Glutamatergic neuron (in vitro differentiated cells): ENCODE measurements around the gene IGFBPL1. TPM values are rescaled to one million over a fixed set of nuclear protein-coding genes. Genes with fewer than 3 reads are reported as not detected.

Source experiments
- DNase-seq: peaks from one replicate; pipeline ENCODE4 v3.0.0; 2022
- H3K27ac Mint-ChIP-seq: one replicate; pipeline ENCODE4 v1.8.0; 2020; ENCODE audit warnings: mild to moderate bottlenecking, mixed read lengths, inconsistent platforms; ENCODE audit not compliant: unreplicated experiment
- H3K27me3 Mint-ChIP-seq: one replicate; pipeline ENCODE4 v1.8.0; 2020; ENCODE audit warnings: mild to moderate bottlenecking, moderate library complexity, mixed read lengths, inconsistent platforms; ENCODE audit not compliant: unreplicated experiment
- H3K36me3 Mint-ChIP-seq: one replicate; pipeline ENCODE4 v1.8.0; 2020; ENCODE audit warnings: mild to moderate bottlenecking, mixed read lengths, inconsistent platforms; ENCODE audit not compliant: unreplicated experiment
- H3K4me1 Mint-ChIP-seq: one replicate; pipeline ENCODE4 v1.8.0; 2020; ENCODE audit warnings: mild to moderate bottlenecking, low read depth, mixed read lengths, inconsistent platforms; ENCODE audit not compliant: unreplicated experiment
- H3K4me3 Mint-ChIP-seq: one replicate; pipeline ENCODE4 v1.8.0; 2020; ENCODE audit warnings: mild to moderate bottlenecking, mixed read lengths, inconsistent platforms; ENCODE audit not compliant: unreplicated experiment
- H3K9me3 Mint-ChIP-seq: one replicate; pipeline ENCODE4 v1.8.0; 2020; ENCODE audit warnings: mild to moderate bottlenecking, moderate library complexity, mixed read lengths, inconsistent platforms; ENCODE audit not compliant: unreplicated experiment
- total RNA-seq: library from RNA; stranded (reverse); fragmentation: NEBNext Ultra II Directional; extraction: Animal tissue kit (Norgen Biotek cat#: 25700); gene quantifications from one replicate; pipeline ENCODE4 v1.2.1, GENCODE V29; 2021; ENCODE audit not compliant: unreplicated experiment
- TF ChIP-seq, protein P1 (sequence below): fragments of 200-600 bp; sonication (generic); IDR thresholded peaks from one replicate; pipeline ENCODE4 v1.5.0; 2021; ENCODE audit not compliant: partially characterized antibody, unreplicated experiment

IGFBPL1 gene
- total RNA-seq, 1 donor from 2014 or later, result 590 TPM

DNA sequence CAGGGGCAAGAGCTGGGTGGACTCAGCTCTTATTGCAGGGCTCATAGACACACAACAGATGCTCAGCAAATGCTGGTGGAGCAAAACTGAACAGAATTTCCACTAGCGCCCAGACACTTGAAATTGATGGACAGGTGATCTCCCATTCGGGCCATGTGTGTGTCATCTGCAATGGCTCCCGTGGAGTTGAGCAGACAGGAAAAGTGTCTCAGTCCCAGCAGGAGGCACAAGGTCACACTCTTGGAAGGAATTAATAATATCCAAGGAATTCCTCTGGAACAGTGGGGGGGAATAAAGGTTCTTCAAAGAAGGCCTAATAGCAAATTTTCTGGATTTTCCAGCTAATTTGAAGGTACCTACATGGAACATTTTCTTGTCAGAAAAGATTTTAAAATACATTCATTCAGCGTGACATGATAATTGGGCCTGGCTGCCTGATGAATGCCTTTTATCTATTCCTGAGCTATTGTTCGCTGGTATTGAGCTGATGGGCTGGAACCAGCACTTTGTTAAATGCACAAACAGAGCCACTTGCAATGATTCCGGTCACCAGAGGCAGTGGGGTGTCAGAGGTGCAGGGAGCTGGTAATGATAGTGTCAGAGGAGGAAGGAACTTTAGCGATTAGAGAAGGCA, 63.3 kb downstream of the IGFBPL1 start:
- peak overlapping the region; percentile 37 for H3K4me3 Mint-ChIP-seq
- peaks cover 21% of the 10 kb centered on the region for H3K4me1 Mint-ChIP-seq
- TF ChIP-seq, protein P1, sequence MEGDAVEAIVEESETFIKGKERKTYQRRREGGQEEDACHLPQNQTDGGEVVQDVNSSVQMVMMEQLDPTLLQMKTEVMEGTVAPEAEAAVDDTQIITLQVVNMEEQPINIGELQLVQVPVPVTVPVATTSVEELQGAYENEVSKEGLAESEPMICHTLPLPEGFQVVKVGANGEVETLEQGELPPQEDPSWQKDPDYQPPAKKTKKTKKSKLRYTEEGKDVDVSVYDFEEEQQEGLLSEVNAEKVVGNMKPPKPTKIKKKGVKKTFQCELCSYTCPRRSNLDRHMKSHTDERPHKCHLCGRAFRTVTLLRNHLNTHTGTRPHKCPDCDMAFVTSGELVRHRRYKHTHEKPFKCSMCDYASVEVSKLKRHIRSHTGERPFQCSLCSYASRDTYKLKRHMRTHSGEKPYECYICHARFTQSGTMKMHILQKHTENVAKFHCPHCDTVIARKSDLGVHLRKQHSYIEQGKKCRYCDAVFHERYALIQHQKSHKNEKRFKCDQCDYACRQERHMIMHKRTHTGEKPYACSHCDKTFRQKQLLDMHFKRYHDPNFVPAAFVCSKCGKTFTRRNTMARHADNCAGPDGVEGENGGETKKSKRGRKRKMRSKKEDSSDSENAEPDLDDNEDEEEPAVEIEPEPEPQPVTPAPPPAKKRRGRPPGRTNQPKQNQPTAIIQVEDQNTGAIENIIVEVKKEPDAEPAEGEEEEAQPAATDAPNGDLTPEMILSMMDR, result no peak
- no peaks in the 10 kb centered on the region for H3K36me3 Mint-ChIP-seq
- no peak for DNase-seq
- H3K27ac Mint-ChIP-seq, result peak overlapping the region; percentile 36
- H3K27me3 Mint-ChIP-seq, result peaks cover 5% of the 10 kb centered on the region
- peaks cover 8% of the 10 kb centered on the region for H3K9me3 Mint-ChIP-seq

DNA sequence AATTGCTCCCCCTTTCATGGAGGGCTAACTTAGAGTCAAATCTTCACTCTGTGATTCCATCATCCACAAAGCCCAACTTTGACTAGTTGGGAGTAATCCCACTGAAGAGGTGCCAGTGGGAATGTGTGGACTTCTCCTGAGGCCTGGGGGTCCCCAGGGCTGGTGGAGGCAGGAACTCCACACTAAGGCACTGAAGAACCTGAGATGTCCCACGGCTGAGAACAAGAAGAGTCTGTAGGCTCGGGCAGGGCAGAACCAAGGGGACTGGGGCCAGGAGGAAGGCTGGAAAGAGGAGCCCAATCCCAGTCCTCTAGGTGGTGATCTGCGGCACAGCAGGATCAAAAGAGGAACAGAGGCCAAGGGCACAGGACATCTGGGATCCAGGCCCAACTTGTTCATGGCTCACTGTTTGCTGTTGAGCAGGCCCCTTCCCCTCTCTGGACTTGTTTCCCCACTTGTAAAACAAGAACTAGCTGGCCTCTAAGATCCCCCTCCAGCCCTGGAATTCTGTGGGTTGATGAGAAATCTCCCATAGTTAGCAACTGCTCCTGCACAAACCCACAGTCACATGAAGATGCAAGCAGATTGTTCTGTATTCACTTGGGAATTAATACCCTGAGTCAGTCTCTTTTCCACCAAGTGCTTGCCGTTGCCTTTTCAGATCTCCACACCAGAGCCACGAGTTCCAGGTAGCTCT, 64.4 kb downstream of the IGFBPL1 start:
- Mint-ChIP-seq H3K27ac (peak overlapping the region; percentile 1), H3K4me3 (no peak overlapping the region), H3K9me3 (peaks cover 8% of the 10 kb centered on the region), H3K27me3 (peaks cover 7% of the 10 kb centered on the region), H3K36me3 (no peaks in the 10 kb centered on the region), H3K4me1 (peaks cover 25% of the 10 kb centered on the region)
- TF ChIP-seq, protein P1, result no peak
- no peak for DNase-seq

DNA sequence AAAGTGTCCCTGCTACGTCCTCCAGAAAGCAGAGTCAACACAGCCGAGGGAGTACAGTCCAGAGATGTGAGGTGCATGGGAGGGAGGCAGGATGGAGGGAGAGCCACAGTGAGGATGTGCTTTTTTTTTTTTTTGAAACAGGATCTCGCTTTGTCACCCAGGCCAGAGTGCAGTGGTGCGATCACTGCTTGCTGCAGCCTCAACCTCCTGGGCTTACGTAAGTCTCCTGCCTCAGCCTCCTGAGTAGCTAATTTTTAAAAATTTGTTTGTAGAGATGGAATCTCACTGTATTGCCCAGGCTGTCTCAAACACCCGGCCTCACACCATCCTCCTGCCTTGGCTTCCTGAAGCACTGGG, 65.0 kb downstream of the IGFBPL1 start:
- H3K36me3 Mint-ChIP-seq, result no peaks in the 10 kb centered on the region
- no peak overlapping the region for H3K4me3 Mint-ChIP-seq
- peaks cover 8% of the 10 kb centered on the region for H3K9me3 Mint-ChIP-seq
- peaks cover 25% of the 10 kb centered on the region for H3K4me1 Mint-ChIP-seq
- no peak for DNase-seq
- H3K27me3 Mint-ChIP-seq, result peaks cover 7% of the 10 kb centered on the region
- TF ChIP-seq, protein P1, result no peak
- no peak overlapping the region for H3K27ac Mint-ChIP-seq

DNA sequence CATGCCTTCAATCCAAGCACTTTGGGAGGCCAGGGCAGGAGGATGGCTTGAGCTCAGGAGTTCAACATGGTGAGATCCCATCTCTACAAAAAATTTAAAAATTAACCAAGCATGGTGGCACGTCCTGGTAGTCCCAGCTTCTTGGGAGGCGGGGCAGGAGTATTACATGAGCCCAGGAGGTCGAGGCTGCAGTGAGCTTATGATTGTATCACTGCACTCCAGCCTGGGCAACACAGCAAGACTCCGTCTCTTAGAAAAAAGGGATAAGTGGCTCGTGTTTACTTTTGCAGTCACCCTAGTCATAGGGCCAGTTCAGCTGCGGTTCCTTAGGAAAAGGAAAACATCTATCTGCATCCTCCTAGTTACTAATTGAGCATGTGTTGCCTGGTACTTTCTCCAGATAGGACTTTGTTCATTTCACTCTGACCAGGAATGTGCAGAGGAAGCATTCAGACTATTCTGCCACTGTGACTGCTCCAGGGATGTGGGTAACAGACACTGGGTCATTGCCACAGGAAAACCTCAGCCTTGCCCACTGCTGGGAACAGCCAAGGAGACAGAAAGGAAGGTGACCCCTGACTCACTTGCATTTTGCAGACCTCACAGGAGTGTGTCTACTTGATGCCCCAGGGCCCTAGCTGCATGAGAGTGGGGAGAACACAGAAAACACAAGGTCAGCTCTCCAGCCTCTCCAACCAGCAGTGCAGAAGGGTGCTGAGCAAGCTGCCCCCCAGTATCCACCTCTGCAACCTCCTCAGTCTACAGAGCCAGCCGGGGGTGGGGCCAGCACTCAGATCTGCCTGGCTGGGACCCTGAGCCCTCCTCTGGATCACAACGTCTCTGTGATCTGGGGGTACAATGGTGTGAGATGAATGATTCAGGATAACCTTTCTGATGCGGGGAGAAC, 65.6 kb downstream of the IGFBPL1 start:
- Mint-ChIP-seq H3K27me3 (peaks cover 7% of the 10 kb centered on the region), H3K4me1 (peaks cover 25% of the 10 kb centered on the region), H3K4me3 (no peak overlapping the region), H3K27ac (no peak overlapping the region), H3K36me3 (no peaks in the 10 kb centered on the region), H3K9me3 (peaks cover 9% of the 10 kb centered on the region)
- no peak for DNase-seq
- TF ChIP-seq, protein P1, result no peak
